Left ventricle myocardium superior (tissue), 1 donor: Measurements from ENCODE around the gene MARK3. TPM values are rescaled to one million over a fixed set of nuclear protein-coding genes. Genes with fewer than 3 reads are reported as not detected.

ENCODE experiments used
- ATAC-seq: fragments of 200-7000 bp; cut with Tn5 transposase; one replicate; pipeline ENCODE4 v1.9.1; 2020; ENCODE audit warnings: mild to moderate bottlenecking, moderate library complexity
- DNase-seq: peaks from one replicate; pipeline ENCODE4 v3.0.0-alpha.2; 2020
- intact Hi-C: fragments of 100-400 bp; cut with micrococcal nuclease; formaldehyde crosslinking; loops from one replicate; pipeline ENCODE4 v1.11.0; 2022
- total RNA-seq: library from RNA; stranded (reverse); fragmentation: NEBNext Ultra II Directional; extraction: Animal tissue kit (Norgen Biotek cat#: 25700); gene quantifications from one replicate; pipeline ENCODE4 v1.2.1, GENCODE V29; 2021
- donor health status: DM: no; HTN: yes; CAD: no; lungs with severe emphysema.

Gene MARK3
- total RNA-seq, 1 donor from 2014 or later: 127 TPM

GRCh38 chr14:103540821-103541708 is 155.8 kb downstream of the MARK3 start:
- DNase-seq (peak; percentile 34), ATAC-seq (no peak)
- intact Hi-C loops: no loop called here

GRCh38 chr14:103541709-103542604 is 156.7 kb downstream of the MARK3 start:
- ATAC-seq: no peak
- intact Hi-C loops: no loop called here
- peak; percentile 37 for DNase-seq

- ATAC-seq (peak; percentile 33), DNase-seq (peak; percentile 81)
- intact Hi-C loops: no loop called here
Measured at GRCh38 chr14:103542605-103543088, 157.4 kb downstream of the MARK3 start.

GRCh38 chr14:103543140-103543539 is 157.9 kb downstream of the MARK3 start:
- intact Hi-C loops: no loop called here
- DNase-seq (peak; percentile 34), ATAC-seq (no peak)

GRCh38 chr14:103543721-103544387 is 158.6 kb downstream of the MARK3 start:
- intact Hi-C loops: no loop called here
- DNase-seq (peak; percentile 58), ATAC-seq (no peak)

GRCh38 chr14:103544388-103545218 is 159.4 kb downstream of the MARK3 start:
- peak; percentile 10 for ATAC-seq
- intact Hi-C loops: no loop called here
- DNase-seq: peak; percentile 81

- intact Hi-C loops: no loop called here
Measured at GRCh38 chr14:103545219-103545914, 160.2 kb downstream of the MARK3 start.

GRCh38 chr14:103545915-103546651 is 160.9 kb downstream of the MARK3 start:
- intact Hi-C loops: no loop called here
- ATAC-seq: no peak
- peak; percentile 40 for DNase-seq

More at GRCh38 chr14:103545219-103545914, 160.2 kb downstream of the MARK3 start:
- ATAC-seq (no peak), DNase-seq (peak; percentile 34)

GRCh38 chr14:103546652-103547454 is 161.6 kb downstream of the MARK3 start:
- intact Hi-C loops: no loop called here
- DNase-seq: peak; percentile 85

GRCh38 chr14:103547455-103547940 is 162.3 kb downstream of the MARK3 start:
- DNase-seq (no peak), ATAC-seq (no peak)
- intact Hi-C loops: no loop called here

More at GRCh38 chr14:103546652-103547454, 161.6 kb downstream of the MARK3 start:
- peak; percentile 8 for ATAC-seq

GRCh38 chr14:103547941-103548462 is 162.8 kb downstream of the MARK3 start:
- DNase-seq: peak; percentile 26
- no peak for ATAC-seq
- intact Hi-C loops: no loop called here

GRCh38 chr14:103548463-103549351 is 163.5 kb downstream of the MARK3 start:
- DNase-seq (no peak), ATAC-seq (no peak)
- intact Hi-C loops: no loop called here

- intact Hi-C loops: no loop called here
- peak; percentile 81 for DNase-seq
- ATAC-seq: peak; percentile 33
Measured at GRCh38 chr14:103549361-103550311, 164.4 kb downstream of the MARK3 start.
